Measurements from ENCODE around the gene MOSMO.
A peak's percentile ranks its signal among the peaks of the same experiment; 100 is the strongest.

Gene MOSMO

GRCh38 chr16:22071331-22071910 lies 63.5 kb downstream of the MOSMO start:
- Histone ChIP-seq H3K4me3 (ENCODE audit: extremely low read depth, insufficient read depth, low read length, poor library complexity, severe bottlenecking) (no peak overlapping the region), H3K9me3 (ENCODE audit: control insufficient read depth, low read length) (no peaks in the 10 kb centered on the region), H3K4me1 (ENCODE audit: control insufficient read depth, insufficient read depth, low read length, poor library complexity, severe bottlenecking) (no peaks in the 10 kb centered on the region), H3K36me3 (ENCODE audit: control insufficient read depth, insufficient read depth, low read length) (peaks cover 7% of the 10 kb centered on the region), H3K27ac (ENCODE audit: low read depth, low read length, severe bottlenecking) (no peak overlapping the region)
- 94 to 96% methylated on average over 3 to 5 of the region's 7 CpGs for WGBS, 2 experiments (ENCODE audit: insufficient coverage in 2 of 2)

DNA sequence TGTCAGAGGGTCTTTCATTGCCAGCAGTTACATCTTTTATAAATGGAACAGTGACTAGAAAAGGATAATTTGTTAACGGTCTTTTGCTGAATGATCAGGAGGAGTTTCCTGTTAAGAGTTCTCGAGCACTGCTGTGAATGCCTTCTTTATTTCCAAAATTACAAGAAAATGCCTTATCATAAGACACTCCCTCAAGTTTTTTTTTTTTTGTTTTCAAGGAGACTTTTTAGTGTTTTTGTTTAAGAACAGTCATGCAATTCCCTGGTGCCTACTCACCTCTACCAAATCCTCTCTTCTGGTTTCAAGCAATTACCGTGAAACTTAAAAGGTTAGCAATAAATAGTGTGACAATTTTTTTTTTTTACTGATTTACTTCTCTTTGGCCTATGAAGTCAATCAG lies 65.4 kb downstream of the MOSMO start:
- peaks cover 4% of the 10 kb centered on the region for H3K36me3 ChIP-seq (ENCODE audit: control insufficient read depth, insufficient read depth, low read length)
- no peaks in the 10 kb centered on the region for H3K4me1 ChIP-seq (ENCODE audit: control insufficient read depth, insufficient read depth, low read length, poor library complexity, severe bottlenecking)
- H3K9me3 ChIP-seq (ENCODE audit: control insufficient read depth, low read length), result no peaks in the 10 kb centered on the region
- no peak overlapping the region for H3K4me3 ChIP-seq (ENCODE audit: extremely low read depth, insufficient read depth, low read length, poor library complexity, severe bottlenecking)
- no CpG with 5 or more reads among the region's 3 CpGs for WGBS, 2 experiments (ENCODE audit: insufficient coverage in 2 of 2)
- H3K27ac ChIP-seq (ENCODE audit: low read depth, low read length, severe bottlenecking), result no peak overlapping the region

GRCh38 chr16:22075043-22075757 lies 67.3 kb downstream of the MOSMO start:
- 99% methylated on average over 7 of the region's 11 CpGs; no CpG with 5 or more reads in 1 of the 2 experiments for WGBS, 2 experiments (ENCODE audit: insufficient coverage in 2 of 2)
- H3K4me1 ChIP-seq (ENCODE audit: control insufficient read depth, insufficient read depth, low read length, poor library complexity, severe bottlenecking), result no peaks in the 10 kb centered on the region
- no peaks in the 10 kb centered on the region for H3K9me3 ChIP-seq (ENCODE audit: control insufficient read depth, low read length)
- H3K36me3 ChIP-seq (ENCODE audit: control insufficient read depth, insufficient read depth, low read length), result peaks cover 4% of the 10 kb centered on the region
- H3K27ac ChIP-seq (ENCODE audit: low read depth, low read length, severe bottlenecking), result no peak overlapping the region
- no peak overlapping the region for H3K4me3 ChIP-seq (ENCODE audit: extremely low read depth, insufficient read depth, low read length, poor library complexity, severe bottlenecking)

- 80% methylated on average over 1 of the region's 1 CpG; no CpG with 5 or more reads in 1 of the 2 experiments for WGBS, 2 experiments (ENCODE audit: insufficient coverage in 2 of 2)
- Histone ChIP-seq H3K4me1 (ENCODE audit: control insufficient read depth, insufficient read depth, low read length, poor library complexity, severe bottlenecking) (no peaks in the 10 kb centered on the region), H3K9me3 (ENCODE audit: control insufficient read depth, low read length) (no peaks in the 10 kb centered on the region), H3K27ac (ENCODE audit: low read depth, low read length, severe bottlenecking) (no peak overlapping the region), H3K36me3 (ENCODE audit: control insufficient read depth, insufficient read depth, low read length) (peaks cover 4% of the 10 kb centered on the region), H3K4me3 (ENCODE audit: extremely low read depth, insufficient read depth, low read length, poor library complexity, severe bottlenecking) (no peak overlapping the region)
These were observed 67.9 kb downstream of the MOSMO start for GRCh38 chr16:22075776-22076175.

GRCh38 chr16:22077700-22078313 lies 69.9 kb downstream of the MOSMO start:
- H3K4me3 ChIP-seq (ENCODE audit: extremely low read depth, insufficient read depth, low read length, poor library complexity, severe bottlenecking), result no peak overlapping the region
- peaks cover 4% of the 10 kb centered on the region for H3K36me3 ChIP-seq (ENCODE audit: control insufficient read depth, insufficient read depth, low read length)
- WGBS, 2 experiments (ENCODE audit: insufficient coverage in 2 of 2), result 58% methylated on average over 2 of the region's 8 CpGs; no CpG with 5 or more reads in 1 of the 2 experiments
- H3K4me1 ChIP-seq (ENCODE audit: control insufficient read depth, insufficient read depth, low read length, poor library complexity, severe bottlenecking), result no peaks in the 10 kb centered on the region
- no peaks in the 10 kb centered on the region for H3K9me3 ChIP-seq (ENCODE audit: control insufficient read depth, low read length)
- H3K27ac ChIP-seq (ENCODE audit: low read depth, low read length, severe bottlenecking), result no peak overlapping the region

DNA sequence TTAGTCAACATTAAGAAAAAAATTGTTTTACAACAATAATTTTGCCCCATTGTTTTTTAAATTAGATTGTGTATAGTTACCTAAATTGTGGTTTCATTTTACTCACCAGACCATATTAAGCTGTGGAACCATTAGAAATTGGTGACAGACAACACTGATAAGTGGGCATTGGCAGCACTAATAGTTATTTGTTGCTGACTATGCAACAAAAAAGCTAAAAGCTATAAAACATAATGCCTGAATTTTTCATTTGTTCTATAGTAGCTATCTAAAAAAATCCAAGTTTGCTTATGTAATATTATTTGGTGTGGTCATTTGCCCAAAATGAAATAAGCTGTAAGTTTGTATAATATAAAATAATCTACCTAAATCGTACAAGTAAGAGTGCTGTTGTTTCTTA lies 70.7 kb downstream of the MOSMO start:
- Histone ChIP-seq H3K4me3 (ENCODE audit: extremely low read depth, insufficient read depth, low read length, poor library complexity, severe bottlenecking) (no peak overlapping the region), H3K36me3 (ENCODE audit: control insufficient read depth, insufficient read depth, low read length) (peaks cover 4% of the 10 kb centered on the region), H3K27ac (ENCODE audit: low read depth, low read length, severe bottlenecking) (no peak overlapping the region), H3K4me1 (ENCODE audit: control insufficient read depth, insufficient read depth, low read length, poor library complexity, severe bottlenecking) (no peaks in the 10 kb centered on the region), H3K9me3 (ENCODE audit: control insufficient read depth, low read length) (no peaks in the 10 kb centered on the region)
- no CpG with 5 or more reads among the region's 1 CpG for WGBS, 2 experiments (ENCODE audit: insufficient coverage in 2 of 2)

DNA sequence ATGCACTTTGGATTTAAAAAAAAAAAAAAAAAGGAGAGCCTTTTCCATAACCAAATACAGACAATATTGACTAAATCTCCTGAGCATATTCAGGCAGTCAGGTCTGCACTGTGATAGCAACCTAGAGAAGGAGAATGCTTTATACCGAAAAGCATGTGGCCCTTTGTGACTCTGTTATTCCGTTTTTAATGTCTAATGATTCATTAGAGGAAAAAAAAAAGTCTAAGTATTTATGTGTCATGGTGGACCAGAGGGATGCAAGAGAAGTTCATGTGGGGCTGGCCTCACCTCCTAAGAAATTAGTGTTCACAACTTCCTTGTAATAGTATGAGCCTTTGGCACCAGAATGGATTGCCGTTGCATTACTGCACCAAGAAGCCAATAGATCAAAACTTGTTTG lies 73.1 kb downstream of the MOSMO start:
- 94 to 95% methylated on average over 2 of the region's 3 CpGs for WGBS, 2 experiments (ENCODE audit: insufficient coverage in 2 of 2)
- Histone ChIP-seq H3K27ac (ENCODE audit: low read depth, low read length, severe bottlenecking) (no peak overlapping the region), H3K9me3 (ENCODE audit: control insufficient read depth, low read length) (no peaks in the 10 kb centered on the region), H3K4me3 (ENCODE audit: extremely low read depth, insufficient read depth, low read length, poor library complexity, severe bottlenecking) (no peak overlapping the region), H3K36me3 (ENCODE audit: control insufficient read depth, insufficient read depth, low read length) (no peaks in the 10 kb centered on the region), H3K4me1 (ENCODE audit: control insufficient read depth, insufficient read depth, low read length, poor library complexity, severe bottlenecking) (no peaks in the 10 kb centered on the region)

DNA sequence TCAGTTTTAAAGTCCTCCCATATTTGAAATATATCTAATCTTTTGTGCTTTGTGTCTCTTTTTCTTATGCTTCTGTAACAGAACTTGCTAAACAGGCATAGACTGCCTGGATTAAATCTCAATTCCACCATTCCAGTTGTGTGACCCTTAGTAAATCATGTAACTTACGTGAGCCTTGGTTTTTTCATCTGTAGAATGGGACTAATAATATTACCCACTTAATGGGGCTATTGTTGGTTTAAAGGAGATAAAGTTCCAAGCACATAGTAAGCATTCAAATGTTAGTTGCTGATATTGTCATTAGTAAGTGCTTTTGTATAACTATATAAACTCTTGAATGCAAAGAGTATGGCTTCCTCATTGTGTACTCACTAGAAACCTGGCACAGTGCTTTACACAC lies 78.5 kb downstream of the MOSMO start:
- Histone ChIP-seq H3K9me3 (ENCODE audit: control insufficient read depth, low read length) (no peaks in the 10 kb centered on the region), H3K36me3 (ENCODE audit: control insufficient read depth, insufficient read depth, low read length) (no peaks in the 10 kb centered on the region), H3K4me1 (ENCODE audit: control insufficient read depth, insufficient read depth, low read length, poor library complexity, severe bottlenecking) (no peaks in the 10 kb centered on the region), H3K4me3 (ENCODE audit: extremely low read depth, insufficient read depth, low read length, poor library complexity, severe bottlenecking) (no peak overlapping the region), H3K27ac (ENCODE audit: low read depth, low read length, severe bottlenecking) (no peak overlapping the region)
- WGBS, 2 experiments (ENCODE audit: insufficient coverage in 2 of 2), result no CpG with 5 or more reads among the region's 1 CpG

GRCh38 chr16:22088642-22089041 lies 80.7 kb downstream of the MOSMO start:
- Histone ChIP-seq H3K9me3 (ENCODE audit: control insufficient read depth, low read length) (no peaks in the 10 kb centered on the region), H3K4me1 (ENCODE audit: control insufficient read depth, insufficient read depth, low read length, poor library complexity, severe bottlenecking) (peaks cover 4% of the 10 kb centered on the region), H3K36me3 (ENCODE audit: control insufficient read depth, insufficient read depth, low read length) (no peaks in the 10 kb centered on the region), H3K4me3 (ENCODE audit: extremely low read depth, insufficient read depth, low read length, poor library complexity, severe bottlenecking) (no peak overlapping the region), H3K27ac (ENCODE audit: low read depth, low read length, severe bottlenecking) (no peak overlapping the region)
- WGBS, 2 experiments (ENCODE audit: insufficient coverage in 2 of 2), result 100% methylated on average over 1 of the region's 1 CpG; no CpG with 5 or more reads in 1 of the 2 experiments

GRCh38 chr16:22089910-22090309 lies 82.0 kb downstream of the MOSMO start:
- Histone ChIP-seq H3K36me3 (ENCODE audit: control insufficient read depth, insufficient read depth, low read length) (no peaks in the 10 kb centered on the region), H3K9me3 (ENCODE audit: control insufficient read depth, low read length) (no peaks in the 10 kb centered on the region), H3K4me3 (ENCODE audit: extremely low read depth, insufficient read depth, low read length, poor library complexity, severe bottlenecking) (no peak overlapping the region), H3K4me1 (ENCODE audit: control insufficient read depth, insufficient read depth, low read length, poor library complexity, severe bottlenecking) (peaks cover 4% of the 10 kb centered on the region), H3K27ac (ENCODE audit: low read depth, low read length, severe bottlenecking) (no peak overlapping the region)
- 85 to 95% methylated on average over 4 of the region's 4 CpGs for WGBS, 2 experiments (ENCODE audit: insufficient coverage in 2 of 2)

DNA sequence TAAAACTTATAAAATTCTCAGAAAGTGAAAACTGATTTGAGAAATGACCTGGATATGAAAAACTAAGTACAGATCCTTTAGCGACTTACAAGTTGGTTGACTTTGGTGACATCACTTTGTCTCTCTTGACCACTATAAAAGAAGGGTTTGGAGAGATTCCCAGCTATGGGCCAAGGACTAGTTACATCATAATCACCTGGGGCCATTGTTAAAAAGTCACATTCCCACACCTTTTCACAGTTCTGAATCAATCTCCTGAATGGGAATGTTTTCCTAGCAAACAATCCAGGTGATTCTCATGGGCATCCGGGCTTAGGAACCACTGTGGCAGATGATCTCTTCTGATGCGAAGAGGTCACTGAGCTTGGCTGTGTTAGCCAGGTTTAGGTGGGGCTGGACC lies 83.8 kb downstream of the MOSMO start:
- Histone ChIP-seq H3K9me3 (ENCODE audit: control insufficient read depth, low read length) (no peaks in the 10 kb centered on the region), H3K4me1 (ENCODE audit: control insufficient read depth, insufficient read depth, low read length, poor library complexity, severe bottlenecking) (peaks cover 4% of the 10 kb centered on the region), H3K27ac (ENCODE audit: low read depth, low read length, severe bottlenecking) (peak overlapping the region; percentile 62), H3K36me3 (ENCODE audit: control insufficient read depth, insufficient read depth, low read length) (no peaks in the 10 kb centered on the region), H3K4me3 (ENCODE audit: extremely low read depth, insufficient read depth, low read length, poor library complexity, severe bottlenecking) (no peak overlapping the region)
- WGBS, 2 experiments (ENCODE audit: insufficient coverage in 2 of 2), result 96 to 100% methylated on average over 3 of the region's 3 CpGs
